HepG2 (cell line): ENCODE measurements around the gene MSMB. TPM values are rescaled to one million over a fixed set of nuclear protein-coding genes. Genes with fewer than 3 reads are reported as not detected.

ENCODE experiments used
- CCAR2 ChIP-seq: fragments of 200-400 bp; formaldehyde crosslinking; optimal IDR thresholded peaks from 2 replicates; pipeline ENCODE3; 2018; ENCODE audit warnings: low read depth, mild to moderate bottlenecking, low read length, moderate library complexity
- HNF4G ChIP-seq, 2 experiments: sonication (generic) in 1 of 2; formaldehyde crosslinking in 1 of 2; IDR thresholded peaks; 2 replicates each; pipeline versions ENCODE4 v1.4.0 to v1.6.1; 2011 to 2020; ENCODE audit warnings: borderline replicate concordance in 2 of 2, low read depth in 2 of 2, mild to moderate bottlenecking in 2 of 2, low read length in 1 of 2, missing genetic modification reagents in 1 of 2, moderate library complexity in 1 of 2
- IRX3 ChIP-seq: sonication (generic); formaldehyde crosslinking; IDR thresholded peaks from 2 replicates; pipeline ENCODE4 v1.8.1; 2023; ENCODE audit warnings: mild to moderate bottlenecking, low read depth, missing genetic modification reagents, borderline replicate concordance
- ISL2 ChIP-seq: sonication (generic); formaldehyde crosslinking; IDR thresholded peaks from 2 replicates; pipeline ENCODE4 v1.5.0; 2020; ENCODE audit warnings: missing genetic modification reagents
- MZF1 ChIP-seq: sonication (generic); formaldehyde crosslinking; IDR thresholded peaks from 2 replicates; pipeline ENCODE4 v1.8.1; 2023; ENCODE audit warnings: mild to moderate bottlenecking, missing genetic modification reagents, borderline replicate concordance
- NCOA1 ChIP-seq: sonication (generic); formaldehyde crosslinking; IDR thresholded peaks from 2 replicates; pipeline ENCODE4 v1.9.0; 2021; ENCODE audit warnings: missing genetic modification reagents
- NR2F6 ChIP-seq, 2 experiments: IDR thresholded peaks; 2 replicates each; pipeline ENCODE4 v1.6.1; 2016; ENCODE audit warnings: antibody characterized with exemption in 1 of 2, mild to moderate bottlenecking in 1 of 2
- SCMH1 ChIP-seq: sonication (generic); formaldehyde crosslinking; IDR thresholded peaks from 2 replicates; pipeline ENCODE4 v1.9.0; 2021; ENCODE audit warnings: missing genetic modification reagents, mild to moderate bottlenecking, borderline replicate concordance
- SOX6 ChIP-seq, 2 experiments: fragments of 450-650 bp in 1 of 2; sonication (generic) in 1 of 2; formaldehyde crosslinking in 1 of 2; IDR thresholded peaks; 2 replicates each; pipeline versions ENCODE4 v1.4.0 to v1.6.1; 2017 to 2020; ENCODE audit warnings: antibody characterized with exemption in 1 of 2, mild to moderate bottlenecking in 1 of 2, missing genetic modification reagents in 1 of 2
- SP140L ChIP-seq: sonication (generic); formaldehyde crosslinking; IDR thresholded peaks from 2 replicates; pipeline ENCODE4 v1.4.0; 2020; ENCODE audit warnings: missing genetic modification reagents, borderline replicate concordance
- TCF12 ChIP-seq, 2 experiments: fragments of 450-650 bp in 1 of 2; sonication (generic) in 1 of 2; formaldehyde crosslinking in 1 of 2; IDR thresholded peaks; 2 replicates each; pipeline versions ENCODE4 v1.6.1 to v1.8.0; 2017 to 2022; ENCODE audit warnings: antibody characterized with exemption in 1 of 2, mild to moderate bottlenecking in 1 of 2, missing genetic modification reagents in 1 of 2, moderate library complexity in 1 of 2
- TEAD2 ChIP-seq: sonication (generic); formaldehyde crosslinking; IDR thresholded peaks from 2 replicates; pipeline ENCODE4 v1.9.0; 2021; ENCODE audit warnings: missing genetic modification reagents
- TEAD3 ChIP-seq: optimal IDR thresholded peaks from 2 replicates; pipeline ENCODE3; 2016; ENCODE audit warnings: borderline replicate concordance
- ZC3H4 ChIP-seq: sonication (generic); formaldehyde crosslinking; IDR thresholded peaks from 2 replicates; pipeline ENCODE4 v1.4.0; 2020; ENCODE audit warnings: missing genetic modification reagents, borderline replicate concordance
- ZNF143 ChIP-seq: sonication (generic); formaldehyde crosslinking; IDR thresholded peaks from 2 replicates; pipeline ENCODE4 v1.4.0; 2020; ENCODE audit warnings: missing genetic modification reagents
- ZNF577 ChIP-seq: sonication (generic); formaldehyde crosslinking; IDR thresholded peaks from 2 replicates; pipeline ENCODE4 v1.4.0; 2020; ENCODE audit warnings: mild to moderate bottlenecking, low read depth, missing genetic modification reagents, borderline replicate concordance
- ZNF703 ChIP-seq: sonication (generic); formaldehyde crosslinking; IDR thresholded peaks from 2 replicates; pipeline ENCODE4 v1.5.1; 2020; ENCODE audit warnings: missing genetic modification reagents, mild to moderate bottlenecking, moderate library complexity, borderline replicate concordance
- polyA plus RNA-seq, 8 experiments: library from polyadenylated mRNA; depleted of rRNA in 3 of 8; stranded (reverse) in 7 of 8; unstranded in 1 of 8; fragments of >200 nt; fragmentation: Illumina TruSeq in 4 of 8; extraction: Trizol in 4 of 8; gene quantifications; 2 replicates each; pipeline versions ENCODE4 v1.2.1 to v1.2.3, GENCODE V29; 2011 to 2016; ENCODE audit warnings: low read depth in 4 of 8, missing spikeins in 1 of 8, mixed read lengths in 1 of 8; ENCODE audit not compliant: insufficient read depth in 1 of 8
- total RNA-seq, 5 experiments: library from RNA; depleted of rRNA; stranded (reverse); fragments of >200 nt; fragmentation: Illumina TruSeq; extraction: Trizol; gene quantifications; 2 replicates each; pipeline ENCODE4 v1.2.3, GENCODE V29; 2016; ENCODE audit warnings: low read depth in 1 of 5
- TF ChIP-seq, protein P1 (sequence below): conservative IDR thresholded peaks from 2 replicates; pipeline ENCODE4 v1.6.1; 2018; ENCODE audit warnings: missing genetic modification reagents
- TF ChIP-seq, protein P2 (sequence below), 2 experiments: sonication (generic) in 1 of 2; formaldehyde crosslinking in 1 of 2; IDR thresholded peaks; 2 replicates each; pipeline versions ENCODE4 v1.5.1 to v1.6.1; 2011 to 2020; ENCODE audit warnings: borderline replicate concordance in 1 of 2, low read depth in 1 of 2, low read length in 1 of 2, mild to moderate bottlenecking in 1 of 2, missing genetic modification reagents in 1 of 2, moderate library complexity in 1 of 2
- TF ChIP-seq, protein P3 (sequence below): sonication (generic); formaldehyde crosslinking; IDR thresholded peaks from 2 replicates; pipeline ENCODE4 v1.4.0; 2020; ENCODE audit warnings: missing genetic modification reagents
- TF ChIP-seq, protein P4 (sequence below): sonication (generic); formaldehyde crosslinking; IDR thresholded peaks from 2 replicates; pipeline ENCODE4 v1.8.0; 2022; ENCODE audit warnings: missing genetic modification reagents, mild to moderate bottlenecking, moderate library complexity, borderline replicate concordance

The MSMB gene
- total and polyA plus RNA-seq, 2 of the 13 experiments (the other 11 are each of a cell fraction or from before 2014, with no cell fraction given): 0.84 TPM; not detected in 1

DNA sequence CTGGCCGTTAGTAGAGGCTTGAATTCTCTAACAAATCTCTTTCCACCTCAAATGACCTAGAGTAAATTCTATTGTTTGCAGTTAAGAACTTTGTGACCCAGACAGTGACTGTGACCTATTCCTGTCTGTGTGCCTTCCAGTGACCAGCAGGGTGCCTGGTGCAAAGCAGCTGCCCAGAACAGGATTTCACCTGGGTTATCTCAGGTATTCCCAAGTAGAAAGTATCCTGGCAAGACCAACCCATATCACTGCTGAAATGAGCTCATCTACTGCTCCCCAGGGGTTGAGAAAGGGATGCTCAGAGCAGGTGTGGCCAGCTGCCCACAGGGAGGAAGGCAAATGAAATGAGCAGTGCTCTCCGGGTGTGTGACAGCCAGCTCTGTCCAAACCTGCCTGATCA, 2.1 kb upstream of the MSMB start (continued):
- TF ChIP-seq, protein P1, sequence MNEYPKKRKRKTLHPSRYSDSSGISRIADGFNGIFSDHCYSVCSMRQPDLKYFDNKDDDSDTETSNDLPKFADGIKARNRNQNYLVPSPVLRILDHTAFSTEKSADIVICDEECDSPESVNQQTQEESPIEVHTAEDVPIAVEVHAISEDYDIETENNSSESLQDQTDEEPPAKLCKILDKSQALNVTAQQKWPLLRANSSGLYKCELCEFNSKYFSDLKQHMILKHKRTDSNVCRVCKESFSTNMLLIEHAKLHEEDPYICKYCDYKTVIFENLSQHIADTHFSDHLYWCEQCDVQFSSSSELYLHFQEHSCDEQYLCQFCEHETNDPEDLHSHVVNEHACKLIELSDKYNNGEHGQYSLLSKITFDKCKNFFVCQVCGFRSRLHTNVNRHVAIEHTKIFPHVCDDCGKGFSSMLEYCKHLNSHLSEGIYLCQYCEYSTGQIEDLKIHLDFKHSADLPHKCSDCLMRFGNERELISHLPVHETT: no peak
- TF ChIP-seq, protein P2, sequence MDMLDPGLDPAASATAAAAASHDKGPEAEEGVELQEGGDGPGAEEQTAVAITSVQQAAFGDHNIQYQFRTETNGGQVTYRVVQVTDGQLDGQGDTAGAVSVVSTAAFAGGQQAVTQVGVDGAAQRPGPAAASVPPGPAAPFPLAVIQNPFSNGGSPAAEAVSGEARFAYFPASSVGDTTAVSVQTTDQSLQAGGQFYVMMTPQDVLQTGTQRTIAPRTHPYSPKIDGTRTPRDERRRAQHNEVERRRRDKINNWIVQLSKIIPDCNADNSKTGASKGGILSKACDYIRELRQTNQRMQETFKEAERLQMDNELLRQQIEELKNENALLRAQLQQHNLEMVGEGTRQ (IDR thresholded peaks at IDR 0.05; ENCODE audit: low read depth, low read length): no peak
- TF ChIP-seq, protein P2 (CRISPR knock-in tag; IDR thresholded peaks at IDR 0.05; ENCODE audit: borderline replicate concordance): no peak
- TF ChIP-seq NR2F6 (IDR thresholded peaks at IDR 0.05): peak; percentile 51
- peak; percentile 54; the same call in 1 of the 2 replicates for TF ChIP-seq NR2F6 (CRISPR knock-in tag; IDR thresholded peaks at IDR 0.05)
- no peak for TF ChIP-seq MZF1 (CRISPR knock-in tag)
- no peak for TF ChIP-seq SP140L (CRISPR knock-in tag)
- TF ChIP-seq HNF4G (IDR thresholded peaks at IDR 0.05; ENCODE audit: borderline replicate concordance, low read depth, low read length): no peak
- no peak for TF ChIP-seq HNF4G (CRISPR knock-in tag; IDR thresholded peaks at IDR 0.05; ENCODE audit: borderline replicate concordance, low read depth)
- no peak for TF ChIP-seq SOX6 (IDR thresholded peaks at IDR 0.05)
- peak; percentile 81 for TF ChIP-seq SOX6 (CRISPR knock-in tag; IDR thresholded peaks at IDR 0.05)
- TF ChIP-seq IRX3 (CRISPR knock-in tag): no peak
- TF ChIP-seq ISL2 (CRISPR knock-in tag): no peak
- TF ChIP-seq, protein P3, sequence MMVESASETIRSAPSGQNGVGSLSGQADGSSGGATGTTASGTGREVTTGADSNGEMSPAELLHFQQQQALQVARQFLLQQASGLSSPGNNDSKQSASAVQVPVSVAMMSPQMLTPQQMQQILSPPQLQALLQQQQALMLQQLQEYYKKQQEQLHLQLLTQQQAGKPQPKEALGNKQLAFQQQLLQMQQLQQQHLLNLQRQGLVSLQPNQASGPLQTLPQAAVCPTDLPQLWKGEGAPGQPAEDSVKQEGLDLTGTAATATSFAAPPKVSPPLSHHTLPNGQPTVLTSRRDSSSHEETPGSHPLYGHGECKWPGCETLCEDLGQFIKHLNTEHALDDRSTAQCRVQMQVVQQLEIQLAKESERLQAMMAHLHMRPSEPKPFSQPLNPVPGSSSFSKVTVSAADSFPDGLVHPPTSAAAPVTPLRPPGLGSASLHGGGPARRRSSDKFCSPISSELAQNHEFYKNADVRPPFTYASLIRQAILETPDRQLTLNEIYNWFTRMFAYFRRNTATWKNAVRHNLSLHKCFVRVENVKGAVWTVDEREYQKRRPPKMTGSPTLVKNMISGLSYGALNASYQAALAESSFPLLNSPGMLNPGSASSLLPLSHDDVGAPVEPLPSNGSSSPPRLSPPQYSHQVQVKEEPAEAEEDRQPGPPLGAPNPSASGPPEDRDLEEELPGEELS: no peak
- TF ChIP-seq CCAR2: no peak
- TF ChIP-seq ZNF143 (CRISPR knock-in tag): no peak
- no peak for TF ChIP-seq TCF12 (IDR thresholded peaks at IDR 0.05)
- TF ChIP-seq TCF12 (CRISPR knock-in tag; IDR thresholded peaks at IDR 0.05): no peak
- TF ChIP-seq NCOA1 (CRISPR knock-in tag): no peak
- TF ChIP-seq ZNF703 (CRISPR knock-in tag): no peak
- TF ChIP-seq ZNF577 (CRISPR knock-in tag): no peak
- peak; percentile 41 for TF ChIP-seq TEAD3 (CRISPR knock-in tag)
- TF ChIP-seq ZC3H4: no peak
- TF ChIP-seq, protein P4, sequence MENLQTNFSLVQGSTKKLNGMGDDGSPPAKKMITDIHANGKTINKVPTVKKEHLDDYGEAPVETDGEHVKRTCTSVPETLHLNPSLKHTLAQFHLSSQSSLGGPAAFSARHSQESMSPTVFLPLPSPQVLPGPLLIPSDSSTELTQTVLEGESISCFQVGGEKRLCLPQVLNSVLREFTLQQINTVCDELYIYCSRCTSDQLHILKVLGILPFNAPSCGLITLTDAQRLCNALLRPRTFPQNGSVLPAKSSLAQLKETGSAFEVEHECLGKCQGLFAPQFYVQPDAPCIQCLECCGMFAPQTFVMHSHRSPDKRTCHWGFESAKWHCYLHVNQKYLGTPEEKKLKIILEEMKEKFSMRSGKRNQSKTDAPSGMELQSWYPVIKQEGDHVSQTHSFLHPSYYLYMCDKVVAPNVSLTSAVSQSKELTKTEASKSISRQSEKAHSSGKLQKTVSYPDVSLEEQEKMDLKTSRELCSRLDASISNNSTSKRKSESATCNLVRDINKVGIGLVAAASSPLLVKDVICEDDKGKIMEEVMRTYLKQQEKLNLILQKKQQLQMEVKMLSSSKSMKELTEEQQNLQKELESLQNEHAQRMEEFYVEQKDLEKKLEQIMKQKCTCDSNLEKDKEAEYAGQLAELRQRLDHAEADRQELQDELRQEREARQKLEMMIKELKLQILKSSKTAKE (CRISPR knock-in tag): peak; percentile 87
- TF ChIP-seq TEAD2 (CRISPR knock-in tag): no peak
- no peak for TF ChIP-seq SCMH1 (CRISPR knock-in tag)
